Naive thymus-derived CD4-positive, alpha-beta T cell (primary cell): ENCODE results near the gene RBBP8NL. TPM values are rescaled to one million over a fixed set of nuclear protein-coding genes. Genes with fewer than 3 reads are reported as not detected.

Experiments
- ATAC-seq: fragments of 150-1000 bp; cut with Tn5 transposase; 2 replicates; pipeline ENCODE4 v1.10.0; 2021; ENCODE audit warnings: mild to moderate bottlenecking, moderate library complexity
- CTCF ChIA-PET: fragments of 350-600 bp; sonication (Branson Sonifier 250); formaldehyde crosslinking; loops from one replicate; lab custom pipeline; 2021; ENCODE audit warnings: antibody characterized with exemption; lab: Charles Lee
- POLR2A ChIA-PET: fragments of 350-600 bp; sonication (Branson Sonifier 250); formaldehyde crosslinking; loops from one replicate; lab custom pipeline; 2021; ENCODE audit warnings: antibody characterized with exemption, inconsistent platforms; lab: Charles Lee
- DNase-seq, 9 donors: peaks; one replicate each; pipeline versions ENCODE4 v3.0.0 to v3.0.0-alpha.2; 2020 to 2022; ENCODE audit warnings: mixed read lengths in 1 of 9
- H3K27ac ChIP-seq: one replicate; pipeline ENCODE4 v1.7.0; 2013; ENCODE audit warnings: mild to moderate bottlenecking, low read depth, low read length, moderate library complexity
- H3K27me3 ChIP-seq, 2 donors: one replicate each; pipeline ENCODE4 v1.7.0; 2013; ENCODE audit warnings: low read length in 2 of 2, mild to moderate bottlenecking in 2 of 2, moderate library complexity in 2 of 2; ENCODE audit not compliant: control insufficient read depth in 2 of 2, insufficient read depth in 2 of 2
- H3K36me3 ChIP-seq, 3 experiments: 1 replicate in 2 of 3; 2 replicates in 1 of 3; pipeline ENCODE4 v1.7.0; 2013; ENCODE audit warnings: low read length in 3 of 3, mild to moderate bottlenecking in 3 of 3, moderate library complexity in 1 of 3; ENCODE audit not compliant: insufficient read depth in 3 of 3, control insufficient read depth in 2 of 3
- H3K4me1 ChIP-seq, 2 donors: one replicate each; pipeline ENCODE4 v1.7.0; 2013; ENCODE audit warnings: low read length in 2 of 2, mild to moderate bottlenecking in 2 of 2, moderate library complexity in 1 of 2; ENCODE audit not compliant: control insufficient read depth in 2 of 2, insufficient read depth in 2 of 2
- H3K4me3 ChIP-seq: 2 replicates; pipeline ENCODE4 v1.7.0; 2013; ENCODE audit warnings: mild to moderate bottlenecking, low read length
- H3K9me3 ChIP-seq, 3 experiments: 1 replicate in 2 of 3; 2 replicates in 1 of 3; pipeline ENCODE4 v1.7.0; 2013; ENCODE audit warnings: low read length in 3 of 3; ENCODE audit not compliant: control insufficient read depth in 2 of 3
- H3K27ac Mint-ChIP-seq, 9 donors: one replicate each; pipeline ENCODE4 v1.8.0; 2020 to 2022; ENCODE audit warnings: mixed read lengths in 9 of 9, mild to moderate bottlenecking in 8 of 9, moderate library complexity in 5 of 9, inconsistent platforms in 2 of 9
- H3K27me3 Mint-ChIP-seq, 5 donors: one replicate each; pipeline ENCODE4 v1.8.0; 2021 to 2022; ENCODE audit warnings: mixed read lengths in 5 of 5, mild to moderate bottlenecking in 1 of 5
- H3K36me3 Mint-ChIP-seq, 5 donors: one replicate each; pipeline ENCODE4 v1.8.0; 2020 to 2022; ENCODE audit warnings: mixed read lengths in 5 of 5, mild to moderate bottlenecking in 3 of 5, inconsistent platforms in 1 of 5
- H3K4me1 Mint-ChIP-seq, 7 donors: one replicate each; pipeline ENCODE4 v1.8.0; 2020 to 2022; ENCODE audit warnings: mixed read lengths in 7 of 7, mild to moderate bottlenecking in 3 of 7, inconsistent platforms in 1 of 7
- H3K4me3 Mint-ChIP-seq, 10 donors: one replicate each; pipeline ENCODE4 v1.8.0; 2020 to 2022; ENCODE audit warnings: mild to moderate bottlenecking in 10 of 10, mixed read lengths in 10 of 10, moderate library complexity in 6 of 10, inconsistent platforms in 2 of 10
- H3K9me3 Mint-ChIP-seq, 11 donors: one replicate each; pipeline ENCODE4 v1.8.0; 2020 to 2022; ENCODE audit warnings: mixed read lengths in 11 of 11, mild to moderate bottlenecking in 4 of 11, inconsistent platforms in 1 of 11, moderate library complexity in 1 of 11
- intact Hi-C, 2 donors: fragments of 100-400 bp; cut with micrococcal nuclease; formaldehyde crosslinking; loops; one replicate each; pipeline ENCODE4 v1.15.1; 2023
- polyA plus RNA-seq, 2 donors: library from polyadenylated mRNA; unstranded; fragments of 300-500 nt; fragmentation: Illumina TruSeq; gene quantifications; one replicate each; pipeline ENCODE4 v1.2.3, GENCODE V29; 2021
- total RNA-seq, 6 experiments: library from RNA in 5 of 6; stranded (reverse) in 5 of 6; gene quantifications; 1 replicate in 5 of 6; 2 replicates in 1 of 6; pipeline ENCODE4 v1.2.3 and lab custom pipeline; 2021 to 2026

The RBBP8NL gene
- total and polyA plus RNA-seq, 7 experiments from 2014 or later, result not detected

GRCh38 chr20:62398120-62398821, 29.1 kb downstream of the RBBP8NL start:
- CTCF ChIA-PET, result no interaction called here
- H3K36me3 Mint-ChIP-seq, result peaks cover 0 to 14% (median 4%) of the 10 kb centered on the region in 5 donors
- no peaks in the 10 kb centered on the region for H3K27me3 Mint-ChIP-seq
- H3K27ac ChIP-seq, result no peak overlapping the region
- H3K27ac Mint-ChIP-seq, result no peak overlapping the region
- POLR2A ChIA-PET, result no interaction called here
- DNase-seq, result no peak
- no peak overlapping the region for H3K4me3 ChIP-seq
- H3K9me3 ChIP-seq, result no peaks in the 10 kb centered on the region
- H3K4me3 Mint-ChIP-seq, result no peak overlapping the region
- H3K36me3 ChIP-seq, result peaks cover 0 to 37% (median 0%) of the 10 kb centered on the region in 3 experiments
- H3K27me3 ChIP-seq, result no peaks in the 10 kb centered on the region
- peaks cover 0 to 8% (median 6%) of the 10 kb centered on the region in 7 donors for H3K4me1 Mint-ChIP-seq
- intact Hi-C loops, result no loop called here
- H3K4me1 ChIP-seq, result no peaks in the 10 kb centered on the region
- H3K9me3 Mint-ChIP-seq, result peaks cover 0 to 7% (median 0%) of the 10 kb centered on the region in 11 donors
- no peak for ATAC-seq

DNA sequence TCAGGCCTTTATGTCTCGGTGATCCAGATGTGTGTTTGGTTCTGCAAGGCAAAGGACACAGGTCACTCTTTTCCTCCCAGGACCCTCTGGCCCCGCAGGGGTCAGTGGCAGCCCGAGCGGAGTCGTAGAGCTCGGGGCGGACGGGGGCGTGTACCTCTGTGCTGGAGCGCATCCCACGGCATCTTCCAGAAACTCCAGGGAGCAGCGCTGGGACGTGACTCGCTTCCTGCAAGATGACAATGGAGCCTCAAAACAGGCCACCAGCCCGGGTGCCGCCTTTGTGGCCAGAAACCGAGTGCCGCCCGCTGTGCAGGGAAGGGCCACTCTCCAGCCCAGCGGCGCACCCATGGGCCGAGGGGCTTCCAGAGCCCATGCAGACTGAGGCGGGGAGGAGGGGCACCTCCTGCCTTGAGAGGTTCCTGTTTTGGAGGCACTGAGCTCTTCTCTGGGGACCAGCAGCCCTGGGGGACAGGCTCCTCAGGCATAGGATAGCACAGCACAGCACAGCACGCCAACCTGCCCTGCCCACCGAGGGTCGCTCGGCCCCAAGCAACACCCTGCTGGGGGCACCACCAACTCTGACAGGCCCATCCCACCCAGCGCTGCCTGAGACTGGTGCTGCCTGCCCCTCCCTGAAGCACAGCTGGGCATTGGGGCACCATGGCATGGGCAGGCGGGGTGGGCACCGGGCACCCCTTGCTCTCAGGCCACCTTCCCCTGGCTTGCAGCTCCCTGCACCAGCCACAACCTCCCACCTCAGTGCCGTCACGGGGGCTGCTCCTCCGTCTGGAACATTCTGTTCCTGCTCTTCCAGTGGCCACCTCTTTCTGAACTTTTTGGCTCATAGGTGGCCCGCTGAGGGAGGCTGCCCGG, 30.7 kb downstream of the RBBP8NL start:
- H3K4me3 Mint-ChIP-seq, result no peak overlapping the region
- Histone ChIP-seq H3K27me3 (no peaks in the 10 kb centered on the region), H3K36me3 (peaks cover 0 to 38% (median 0%) of the 10 kb centered on the region in 3 experiments), H3K9me3 (no peaks in the 10 kb centered on the region), H3K27ac (no peak overlapping the region), H3K4me1 (no peaks in the 10 kb centered on the region), H3K4me3 (no peak overlapping the region)
- ATAC-seq (no peak), DNase-seq (no peak)
- peaks cover 0 to 14% (median 4%) of the 10 kb centered on the region in 5 donors for H3K36me3 Mint-ChIP-seq
- no peaks in the 10 kb centered on the region for H3K27me3 Mint-ChIP-seq
- peaks cover 0 to 7% (median 3%) of the 10 kb centered on the region in 7 donors for H3K4me1 Mint-ChIP-seq
- peaks cover 0 to 7% (median 0%) of the 10 kb centered on the region in 11 donors for H3K9me3 Mint-ChIP-seq
- intact Hi-C loops, result no loop called here
- H3K27ac Mint-ChIP-seq, result no peak overlapping the region
- POLR2A ChIA-PET, result no interaction called here
- CTCF ChIA-PET, result no interaction called here

DNA sequence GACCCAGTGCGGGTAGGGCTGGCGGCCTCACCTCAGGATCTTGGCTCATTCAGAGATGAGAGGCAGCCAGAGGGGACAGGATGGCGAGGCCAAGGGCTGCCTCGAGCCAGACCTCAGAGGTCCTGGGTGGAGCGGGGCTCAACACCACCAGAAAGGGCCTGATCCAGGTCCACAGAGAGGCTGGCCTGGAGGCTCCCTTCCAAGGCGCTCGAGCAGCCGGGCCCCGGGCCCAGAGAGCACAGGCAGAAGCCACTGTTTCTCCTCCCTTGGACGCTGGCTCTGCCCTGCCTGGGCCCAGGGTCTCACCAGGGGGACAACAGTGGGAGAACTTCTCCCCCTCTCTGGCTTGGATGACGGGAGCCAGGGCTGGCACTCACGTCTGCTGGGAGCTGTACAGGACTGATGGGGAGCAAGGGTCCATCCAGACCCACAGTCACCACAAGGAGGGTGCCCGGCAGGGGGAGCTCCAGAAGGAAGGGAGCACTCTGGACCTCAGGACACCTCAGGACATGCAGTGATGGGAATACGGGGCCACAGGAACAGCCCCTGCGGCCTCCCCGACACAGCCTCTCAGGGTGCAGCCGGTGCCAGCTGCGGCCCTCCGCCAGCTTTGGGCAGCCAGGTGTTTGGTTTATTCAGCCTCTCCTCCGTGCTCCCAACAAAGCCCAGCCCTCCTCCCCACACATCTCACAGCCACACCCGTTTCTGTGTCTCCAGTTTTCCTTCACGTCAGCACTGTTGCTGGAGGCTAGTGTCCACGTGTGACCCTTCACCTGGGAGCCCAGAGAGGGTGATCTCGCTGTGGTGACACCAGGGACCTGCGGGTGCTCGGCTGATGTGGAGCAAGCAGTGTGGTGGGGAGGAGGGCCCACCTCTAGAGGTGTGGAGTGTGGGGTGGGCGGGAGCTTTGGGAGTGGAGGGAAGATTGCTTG, 31.8 kb downstream of the RBBP8NL start:
- H3K9me3 Mint-ChIP-seq, result peaks cover 0 to 7% (median 0%) of the 10 kb centered on the region in 11 donors
- H3K9me3 ChIP-seq, result no peaks in the 10 kb centered on the region
- peaks cover 0 to 45% (median 0%) of the 10 kb centered on the region in 3 experiments for H3K36me3 ChIP-seq
- peaks cover 0 to 3% (median 0%) of the 10 kb centered on the region in 7 donors for H3K4me1 Mint-ChIP-seq
- H3K27ac Mint-ChIP-seq, result no peak overlapping the region
- intact Hi-C loops, result no loop called here
- ATAC-seq (no peak), DNase-seq (no peak)
- ChIA-PET CTCF (no interaction called here), POLR2A (no interaction called here)
- no peaks in the 10 kb centered on the region for H3K4me1 ChIP-seq
- no peaks in the 10 kb centered on the region for H3K27me3 Mint-ChIP-seq
- no peak overlapping the region for H3K4me3 Mint-ChIP-seq
- H3K36me3 Mint-ChIP-seq, result peaks cover 0 to 14% (median under 1%) of the 10 kb centered on the region in 5 donors
- no peak overlapping the region for H3K27ac ChIP-seq
- no peaks in the 10 kb centered on the region for H3K27me3 ChIP-seq
- no peak overlapping the region for H3K4me3 ChIP-seq

GRCh38 chr20:62394248-62395245, 32.8 kb downstream of the RBBP8NL start:
- Mint-ChIP-seq H3K4me1 (peaks cover 0 to 9% (median 1%) of the 10 kb centered on the region in 7 donors), H3K9me3 (peaks cover 0 to 7% (median 0%) of the 10 kb centered on the region in 11 donors), H3K27ac (no peak overlapping the region), H3K36me3 (peaks cover 0 to 15% (median 0%) of the 10 kb centered on the region in 5 donors), H3K4me3 (no peak overlapping the region), H3K27me3 (no peaks in the 10 kb centered on the region)
- ChIA-PET CTCF (no interaction called here), POLR2A (no interaction called here)
- Histone ChIP-seq H3K36me3 (peaks cover 0 to 55% (median 0%) of the 10 kb centered on the region in 3 experiments), H3K4me1 (no peaks in the 10 kb centered on the region), H3K27ac (no peak overlapping the region), H3K9me3 (no peaks in the 10 kb centered on the region), H3K4me3 (no peak overlapping the region), H3K27me3 (no peaks in the 10 kb centered on the region)
- DNase-seq (no peak), ATAC-seq (no peak)
- intact Hi-C loops, result no loop called here

DNA sequence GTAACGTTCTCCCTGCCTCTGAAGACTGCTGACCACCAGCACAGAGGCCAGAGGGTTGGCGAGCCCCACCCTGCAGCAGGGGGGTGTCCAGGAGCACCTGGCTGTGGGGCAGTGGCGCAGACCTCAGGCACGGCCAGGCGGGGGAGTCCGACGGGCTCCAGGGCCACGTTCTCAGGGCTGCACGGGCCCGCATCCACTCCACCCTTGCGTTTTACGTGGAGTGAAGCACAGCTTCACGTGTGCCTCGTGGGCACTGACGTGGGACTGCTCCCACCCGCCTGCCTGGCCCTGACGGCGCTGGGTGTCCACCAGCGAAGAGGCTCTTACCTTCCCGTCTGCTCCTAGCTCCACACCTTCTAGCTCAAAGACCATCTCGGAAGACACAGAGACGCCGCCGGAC, 33.5 kb downstream of the RBBP8NL start:
- H3K4me3 ChIP-seq, result no peak overlapping the region
- no peak overlapping the region for H3K4me3 Mint-ChIP-seq
- H3K27ac ChIP-seq, result no peak overlapping the region
- peaks cover 0 to 62% (median 1%) of the 10 kb centered on the region in 3 experiments for H3K36me3 ChIP-seq
- no peaks in the 10 kb centered on the region for H3K27me3 Mint-ChIP-seq
- no peaks in the 10 kb centered on the region for H3K27me3 ChIP-seq
- intact Hi-C loops, result no loop called here
- no peak for DNase-seq
- H3K4me1 Mint-ChIP-seq, result peaks cover 4 to 9% (median 6%) of the 10 kb centered on the region in 7 donors
- peaks cover 0 to under 1% of the 10 kb centered on the region in 2 donors for H3K4me1 ChIP-seq
- peaks cover 0 to 7% (median 0%) of the 10 kb centered on the region in 11 donors for H3K9me3 Mint-ChIP-seq
- ChIA-PET CTCF (no interaction called here), POLR2A (no interaction called here)
- peaks cover 0 to 18% (median 5%) of the 10 kb centered on the region in 5 donors for H3K36me3 Mint-ChIP-seq
- no peak for ATAC-seq
- H3K9me3 ChIP-seq, result no peaks in the 10 kb centered on the region
- H3K27ac Mint-ChIP-seq, result no peak overlapping the region
